Mesenchymal stem cell (in vitro differentiated cells and primary cell): Measurements from ENCODE around the gene SDK2.
A peak's percentile ranks its signal among the peaks of the same experiment; 100 is the strongest.
"Not testable (repeated sequence)": the region's sequence is repeated elsewhere in the genome, so short reads cannot be mapped to it uniquely, and the experiment has no call there.

ENCODE experiments used
- DNase-seq: peaks from one replicate; pipeline ENCODE4 v3.0.0-alpha.2; 2013
- H2AFZ ChIP-seq: one replicate; pipeline ENCODE4 v1.6.1; 2013; ENCODE audit warnings: low read depth, mild to moderate bottlenecking, control low read depth, inconsistent platforms, low read length, moderate library complexity
- H2AK5ac ChIP-seq: 2 replicates; pipeline ENCODE4 v1.6.1; 2013; ENCODE audit warnings: low read length, moderate library complexity, mild to moderate bottlenecking, inconsistent platforms; ENCODE audit not compliant: severe bottlenecking
- H2BK120ac ChIP-seq: one replicate; pipeline ENCODE4 v1.6.1; 2013; ENCODE audit warnings: low read depth, mild to moderate bottlenecking, inconsistent platforms, low read length, moderate library complexity
- H2BK12ac ChIP-seq, 2 experiments: one replicate each; pipeline ENCODE4 v1.6.1; 2013; ENCODE audit warnings: inconsistent platforms in 2 of 2, low read length in 2 of 2, mild to moderate bottlenecking in 2 of 2, moderate library complexity in 2 of 2, control low read depth in 1 of 2
- H2BK15ac ChIP-seq: one replicate; pipeline ENCODE4 v1.6.1; 2013; ENCODE audit warnings: mild to moderate bottlenecking, low read depth, inconsistent platforms; ENCODE audit not compliant: poor library complexity, severe bottlenecking
- H2BK5ac ChIP-seq: 2 replicates; pipeline ENCODE4 v1.6.1; 2013; ENCODE audit warnings: low read depth, mild to moderate bottlenecking, low read length, control low read depth, inconsistent platforms; ENCODE audit not compliant: poor library complexity, severe bottlenecking
- H3K14ac ChIP-seq, 2 experiments: one replicate each; pipeline ENCODE4 v1.6.1; 2013; ENCODE audit warnings: inconsistent platforms in 2 of 2, low read length in 2 of 2, control low read depth in 1 of 2, mild to moderate bottlenecking in 1 of 2, moderate library complexity in 1 of 2
- H3K18ac ChIP-seq, 2 experiments: one replicate each; pipeline ENCODE4 v1.6.1; 2013; ENCODE audit warnings: inconsistent platforms in 2 of 2, low read length in 2 of 2, control low read depth in 1 of 2, low read depth in 1 of 2, mild to moderate bottlenecking in 1 of 2
- H3K23ac ChIP-seq, 2 experiments: one replicate each; pipeline ENCODE4 v1.6.1; 2013; ENCODE audit warnings: inconsistent platforms in 2 of 2, low read length in 2 of 2, mild to moderate bottlenecking in 2 of 2, moderate library complexity in 2 of 2, control low read depth in 1 of 2
- H3K27ac ChIP-seq: 2 replicates; pipeline ENCODE4 v1.5.1; 2013; ENCODE audit warnings: mild to moderate bottlenecking, moderate library complexity, low read length, control low read depth, inconsistent platforms; ENCODE audit not compliant: poor library complexity, severe bottlenecking
- H3K27me3 ChIP-seq, 2 experiments: 2 replicates each; pipeline versions ENCODE4 v1.6.1 to v1.7.0; 2013; ENCODE audit warnings: low read length in 2 of 2, mild to moderate bottlenecking in 2 of 2, moderate library complexity in 2 of 2, control low read depth in 1 of 2, inconsistent platforms in 1 of 2; ENCODE audit not compliant: control insufficient read depth in 1 of 2, insufficient read depth in 1 of 2
- H3K36me3 ChIP-seq, 2 experiments: 2 replicates each; pipeline versions ENCODE4 v1.6.1 to v1.7.0; 2013; ENCODE audit warnings: low read length in 2 of 2, control low read depth in 1 of 2, inconsistent platforms in 1 of 2, low read depth in 1 of 2, mild to moderate bottlenecking in 1 of 2; ENCODE audit not compliant: insufficient read depth in 2 of 2, control insufficient read depth in 1 of 2
- H3K4ac ChIP-seq, 2 experiments: one replicate each; pipeline ENCODE4 v1.6.1; 2013; ENCODE audit warnings: inconsistent platforms in 2 of 2, low read length in 2 of 2, mild to moderate bottlenecking in 2 of 2, moderate library complexity in 2 of 2, control low read depth in 1 of 2, low read depth in 1 of 2
- H3K4me1 ChIP-seq: 2 replicates; pipeline ENCODE4 v1.6.1; 2013; ENCODE audit warnings: low read depth, low read length, control low read depth; ENCODE audit not compliant: control insufficient read depth, insufficient read depth
- H3K4me2 ChIP-seq: 2 replicates; pipeline ENCODE4 v1.6.1; 2013; ENCODE audit warnings: low read length, mild to moderate bottlenecking, inconsistent platforms; ENCODE audit not compliant: poor library complexity, severe bottlenecking
- H3K4me3 ChIP-seq, 2 experiments: 2 replicates each; pipeline versions ENCODE4 v1.5.1 to v1.7.0; 2013; ENCODE audit warnings: low read length in 2 of 2, mild to moderate bottlenecking in 2 of 2, control low read depth in 1 of 2, low read depth in 1 of 2; ENCODE audit not compliant: insufficient read depth in 1 of 2
- H3K79me1 ChIP-seq: replicated peaks from 2 replicates; pipeline ENCODE4 v1.6.1; 2013; ENCODE audit warnings: mild to moderate bottlenecking, control low read depth, low read length, inconsistent platforms; ENCODE audit not compliant: poor library complexity, severe bottlenecking
- H3K9ac ChIP-seq: 2 replicates; pipeline ENCODE4 v1.7.0; 2013; ENCODE audit warnings: mild to moderate bottlenecking, low read length, moderate library complexity
- H3K9me3 ChIP-seq: 2 replicates; pipeline ENCODE4 v1.7.0; 2013; ENCODE audit warnings: mild to moderate bottlenecking, low read length; ENCODE audit not compliant: control insufficient read depth
- H4K8ac ChIP-seq: one replicate; pipeline ENCODE4 v1.6.1; 2013; ENCODE audit warnings: inconsistent platforms, mild to moderate bottlenecking, low read length, moderate library complexity
- H4K91ac ChIP-seq: one replicate; pipeline ENCODE4 v1.6.1; 2013; ENCODE audit warnings: mild to moderate bottlenecking, low read length, inconsistent platforms
- WGBS: methylation state at CpG from one replicate; pipeline ENCODE4 v1.1.7; 2013; ENCODE audit warnings: mixed read lengths; 5-methylcytosine and 5-hydroxymethylcytosine counted together

The SDK2 gene

GRCh38 chr17:73334771-73335513 is 309.3 kb downstream of the SDK2 start:
- peaks cover 9% of the 10 kb centered on the region for H3K4me1 ChIP-seq
- H3K14ac ChIP-seq = no peak overlapping the region
- DNase-seq = no peak
- no peak overlapping the region for H3K23ac ChIP-seq
- H3K9ac ChIP-seq = no peak overlapping the region
- H2BK12ac ChIP-seq = peak overlapping the region in 1 of 2 experiments; percentile 40
- H2AFZ ChIP-seq = no peak overlapping the region
- peak overlapping the region; percentile 31 for H4K91ac ChIP-seq
- no peak overlapping the region for H2BK120ac ChIP-seq
- no peak overlapping the region for H3K27ac ChIP-seq
- WGBS = 80% methylated on average over 12 of the region's 12 CpGs
- H3K36me3 ChIP-seq = no peaks in the 10 kb centered on the region
- H3K4me3 ChIP-seq = no peak overlapping the region
- H3K4me2 ChIP-seq = no peak overlapping the region
- no peak overlapping the region for H2BK5ac ChIP-seq
- H3K18ac ChIP-seq = peak overlapping the region in 1 of 2 experiments; percentile 28
- no peaks in the 10 kb centered on the region for H3K9me3 ChIP-seq
- no peak overlapping the region for H2BK15ac ChIP-seq
- peak overlapping the region in 1 of 2 experiments; percentile 30 for H3K4ac ChIP-seq
- no peak overlapping the region for H4K8ac ChIP-seq
- H2AK5ac ChIP-seq = no peak overlapping the region
- H3K27me3 ChIP-seq = no peaks in the 10 kb centered on the region
- no peaks in the 10 kb centered on the region for H3K79me1 ChIP-seq

- H3K4me1 ChIP-seq, H3K27me3 ChIP-seq, H3K4me3 ChIP-seq, DNase-seq, H4K91ac ChIP-seq, H2BK15ac ChIP-seq, H3K18ac ChIP-seq, H2AK5ac ChIP-seq, H2BK5ac ChIP-seq, H3K4me2 ChIP-seq, H3K9me3 ChIP-seq, H3K36me3 ChIP-seq, H3K14ac ChIP-seq, H2BK120ac ChIP-seq, H3K4ac ChIP-seq, H4K8ac ChIP-seq, H3K23ac ChIP-seq, H3K79me1 ChIP-seq, H2AFZ ChIP-seq, H2BK12ac ChIP-seq, H3K27ac ChIP-seq: not testable (repeated sequence)
- H3K9ac ChIP-seq = peak overlapping the region; percentile 48
- 97% methylated on average over 6 of the region's 9 CpGs for WGBS
These were observed 310.8 kb downstream of the SDK2 start for GRCh38 chr17:73333445-73333844.

GRCh38 chr17:73331060-73331459 is 313.2 kb downstream of the SDK2 start:
- H3K23ac ChIP-seq = no peak overlapping the region
- no peak overlapping the region for H2BK12ac ChIP-seq
- no peak overlapping the region for H3K4me2 ChIP-seq
- H3K27me3 ChIP-seq = no peaks in the 10 kb centered on the region
- H3K4ac ChIP-seq = no peak overlapping the region
- peaks cover 2% of the 10 kb centered on the region for H3K4me1 ChIP-seq
- no peak overlapping the region for H3K4me3 ChIP-seq
- no peaks in the 10 kb centered on the region for H3K9me3 ChIP-seq
- H4K8ac ChIP-seq = no peak overlapping the region
- no peak overlapping the region for H2AK5ac ChIP-seq
- WGBS = 75% methylated on average over 2 of the region's 3 CpGs
- no peak overlapping the region for H3K14ac ChIP-seq
- no peak overlapping the region for H2AFZ ChIP-seq
- no peak for DNase-seq
- H3K9ac ChIP-seq = no peak overlapping the region
- H3K79me1 ChIP-seq = no peaks in the 10 kb centered on the region
- H4K91ac ChIP-seq = no peak overlapping the region
- H2BK15ac ChIP-seq = no peak overlapping the region
- H2BK5ac ChIP-seq = no peak overlapping the region
- H3K36me3 ChIP-seq = no peaks in the 10 kb centered on the region
- H2BK120ac ChIP-seq = no peak overlapping the region
- H3K18ac ChIP-seq = no peak overlapping the region
- H3K27ac ChIP-seq = no peak overlapping the region

GRCh38 chr17:73327676-73328075 is 316.6 kb downstream of the SDK2 start:
- Histone ChIP-seq H2AFZ (no peak overlapping the region), H2BK5ac (no peak overlapping the region), H4K8ac (no peak overlapping the region), H3K4me3 (no peak overlapping the region), H3K23ac (no peak overlapping the region), H2BK12ac (no peak overlapping the region), H3K18ac (no peak overlapping the region), H4K91ac (no peak overlapping the region), H3K14ac (no peak overlapping the region), H3K27me3 (no peaks in the 10 kb centered on the region), H3K36me3 (no peaks in the 10 kb centered on the region), H3K4ac (no peak overlapping the region), H2AK5ac (no peak overlapping the region), H3K4me1 (peaks cover 11% of the 10 kb centered on the region), H3K27ac (no peak overlapping the region), H3K9ac (no peak overlapping the region), H3K4me2 (no peak overlapping the region), H3K9me3 (no peaks in the 10 kb centered on the region), H3K79me1 (no peaks in the 10 kb centered on the region), H2BK15ac (no peak overlapping the region), H2BK120ac (no peak overlapping the region)
- DNase-seq = no peak
- WGBS = 92% methylated on average over 5 of the region's 7 CpGs
